IPS-20b (cell line): ENCODE results near the gene SERPINC1.
"Not testable (repeated sequence)": the region's sequence is repeated elsewhere in the genome, so short reads cannot be mapped to it uniquely, and the experiment has no call there.

Experiments used
- H3K27ac ChIP-seq: one replicate; pipeline ENCODE4 v1.5.1; 2013; ENCODE audit warnings: low read length
- H3K27me3 ChIP-seq: 2 replicates; pipeline ENCODE4 v1.6.1; 2013; ENCODE audit warnings: mild to moderate bottlenecking, low read length, inconsistent platforms; ENCODE audit not compliant: insufficient read depth
- H3K36me3 ChIP-seq: 2 replicates; pipeline ENCODE4 v1.6.1; 2013; ENCODE audit warnings: low read depth, mild to moderate bottlenecking, inconsistent platforms, low read length, moderate library complexity; ENCODE audit not compliant: insufficient read depth
- H3K4me1 ChIP-seq: 2 replicates; pipeline ENCODE4 v1.6.1; 2013; ENCODE audit warnings: mild to moderate bottlenecking, control low read depth, inconsistent platforms, low read length, moderate library complexity; ENCODE audit not compliant: insufficient read depth
- H3K4me3 ChIP-seq: 2 replicates; pipeline ENCODE4 v1.5.1; 2013; ENCODE audit warnings: mild to moderate bottlenecking, low read length, inconsistent platforms
- H3K9ac ChIP-seq: 2 replicates; pipeline ENCODE4 v1.6.1; 2013; ENCODE audit warnings: low read depth, mild to moderate bottlenecking, inconsistent platforms, low read length, moderate library complexity
- H3K9me3 ChIP-seq: 2 replicates; pipeline ENCODE4 v1.6.1; 2013; ENCODE audit warnings: mild to moderate bottlenecking, low read depth, low read length, inconsistent platforms; ENCODE audit not compliant: insufficient read depth

SERPINC1 gene

GRCh38 chr1:173917149-173917548 is at the start of gene SERPINC1:
SERPINC1 (minus strand) TSS chr1:173917327; CDS start chr1:173917259, 68 bp downstream.
- no peaks in the 10 kb centered on the region for H3K27me3 ChIP-seq
- no peak within 1 kb of the TSS for H3K9ac ChIP-seq
- no peaks in the 10 kb centered on the region for H3K4me1 ChIP-seq
- H3K4me3 ChIP-seq, result no peak within 1 kb of the TSS
- H3K9me3 ChIP-seq, result no peaks in the 10 kb centered on the region
- H3K27ac ChIP-seq, result no peak within 1 kb of the TSS
- H3K36me3 ChIP-seq, result no peaks in the 10 kb centered on the region

GRCh38 chr1:173965896-173966295 is 48.8 kb upstream of the SERPINC1 start:
- not testable (repeated sequence) for H3K27ac ChIP-seq, H3K4me3 ChIP-seq, H3K9ac ChIP-seq, H3K9me3 ChIP-seq, H3K4me1 ChIP-seq, H3K27me3 ChIP-seq
- peaks cover 90% of the 10 kb centered on the region for H3K36me3 ChIP-seq

- Histone ChIP-seq H3K9me3 (no peaks in the 10 kb centered on the region), H3K36me3 (peaks cover 96% of the 10 kb centered on the region), H3K27me3 (no peaks in the 10 kb centered on the region), H3K27ac (no peak overlapping the region), H3K4me1 (no peaks in the 10 kb centered on the region), H3K9ac (no peak overlapping the region), H3K4me3 (no peak overlapping the region)
Observed at GRCh38 chr1:173963477-173963876, 46.4 kb upstream of the SERPINC1 start.

- no peak overlapping the region for H3K9ac ChIP-seq
- no peak overlapping the region for H3K4me3 ChIP-seq
- peaks cover 94% of the 10 kb centered on the region for H3K36me3 ChIP-seq
- no peaks in the 10 kb centered on the region for H3K27me3 ChIP-seq
- no peak overlapping the region for H3K27ac ChIP-seq
- H3K4me1 ChIP-seq, result no peaks in the 10 kb centered on the region
- H3K9me3 ChIP-seq, result no peaks in the 10 kb centered on the region
Observed at GRCh38 chr1:173960625-173961024, 43.5 kb upstream of the SERPINC1 start.

- Histone ChIP-seq H3K4me3 (no peak overlapping the region), H3K27me3 (no peaks in the 10 kb centered on the region), H3K4me1 (no peaks in the 10 kb centered on the region), H3K9me3 (no peaks in the 10 kb centered on the region), H3K36me3 (peaks cover 79% of the 10 kb centered on the region), H3K9ac (no peak overlapping the region), H3K27ac (no peak overlapping the region)
Observed at GRCh38 chr1:173954179-173954578, 37.1 kb upstream of the SERPINC1 start.

GRCh38 chr1:173948594-173948993 is 31.5 kb upstream of the SERPINC1 start:
- Histone ChIP-seq H3K9me3 (no peaks in the 10 kb centered on the region), H3K4me1 (no peaks in the 10 kb centered on the region), H3K27ac (no peak overlapping the region), H3K4me3 (no peak overlapping the region), H3K9ac (no peak overlapping the region), H3K27me3 (no peaks in the 10 kb centered on the region), H3K36me3 (peaks cover 90% of the 10 kb centered on the region)

- peaks cover 88% of the 10 kb centered on the region for H3K36me3 ChIP-seq
Observed at GRCh38 chr1:173946380-173946921, 29.3 kb upstream of the SERPINC1 start.

GRCh38 chr1:173937062-173937461 is 19.9 kb upstream of the SERPINC1 start:
- Histone ChIP-seq H3K4me3 (no peak overlapping the region), H3K9me3 (no peaks in the 10 kb centered on the region), H3K27ac (no peak overlapping the region), H3K9ac (no peak overlapping the region), H3K36me3 (peaks cover 68% of the 10 kb centered on the region), H3K27me3 (no peaks in the 10 kb centered on the region), H3K4me1 (no peaks in the 10 kb centered on the region; the same call in 1 of the 2 replicates)

More at GRCh38 chr1:173946380-173946921, 29.3 kb upstream of the SERPINC1 start:
- H3K4me3 ChIP-seq, result no peak overlapping the region
- H3K9ac ChIP-seq, result no peak overlapping the region
- H3K9me3 ChIP-seq, result no peaks in the 10 kb centered on the region
- H3K27me3 ChIP-seq, result no peaks in the 10 kb centered on the region
- H3K27ac ChIP-seq, result no peak overlapping the region
- H3K4me1 ChIP-seq, result no peaks in the 10 kb centered on the region

- peaks cover 46% of the 10 kb centered on the region for H3K36me3 ChIP-seq
- no peak overlapping the region for H3K9ac ChIP-seq
- no peaks in the 10 kb centered on the region; the same call in 1 of the 2 replicates for H3K4me1 ChIP-seq
- H3K9me3 ChIP-seq, result no peaks in the 10 kb centered on the region
- H3K27me3 ChIP-seq, result no peaks in the 10 kb centered on the region
- H3K27ac ChIP-seq, result no peak overlapping the region
- no peak overlapping the region for H3K4me3 ChIP-seq
Observed at GRCh38 chr1:173934440-173934839, 17.3 kb upstream of the SERPINC1 start.

- H3K9ac ChIP-seq, H3K4me3 ChIP-seq, H3K4me1 ChIP-seq, H3K27me3 ChIP-seq, H3K9me3 ChIP-seq, H3K27ac ChIP-seq: not testable (repeated sequence)
- H3K36me3 ChIP-seq, result peaks cover 20% of the 10 kb centered on the region; the same call in 1 of the 2 replicates
Observed at GRCh38 chr1:173930541-173930940, 13.4 kb upstream of the SERPINC1 start.

GRCh38 chr1:173925306-173926242 is 8.4 kb upstream of the SERPINC1 start:
- no peak overlapping the region for H3K27ac ChIP-seq
- no peaks in the 10 kb centered on the region for H3K4me1 ChIP-seq
- no peaks in the 10 kb centered on the region for H3K36me3 ChIP-seq
- H3K9ac ChIP-seq, result no peak overlapping the region
- no peaks in the 10 kb centered on the region for H3K9me3 ChIP-seq
- no peak overlapping the region for H3K4me3 ChIP-seq
- H3K27me3 ChIP-seq, result no peaks in the 10 kb centered on the region

GRCh38 chr1:173920861-173921260 is 3.7 kb upstream of the SERPINC1 start:
- H3K4me1 ChIP-seq, result no peaks in the 10 kb centered on the region
- H3K27me3 ChIP-seq, result no peaks in the 10 kb centered on the region
- H3K4me3 ChIP-seq, result no peak overlapping the region
- H3K36me3 ChIP-seq, result no peaks in the 10 kb centered on the region
- H3K9ac ChIP-seq, result no peak overlapping the region
- H3K27ac ChIP-seq, result no peak overlapping the region
- no peaks in the 10 kb centered on the region for H3K9me3 ChIP-seq
